GM23248 (cell line): ENCODE data around the gene GANC. TPM values are rescaled to one million over a fixed set of nuclear protein-coding genes. Genes with fewer than 3 reads are reported as not detected.

Experiments used
- DNase-seq: peaks from one replicate; pipeline ENCODE4 v3.0.0-alpha.2; 2015
- H2AFZ ChIP-seq: fragments of 200-600 bp; sonication (generic); 2 replicates; pipeline ENCODE4 v1.6.1; 2016; ENCODE audit warnings: antibody characterized with exemption
- H3F3A ChIP-seq: fragments of 200-600 bp; sonication (generic); 2 replicates; pipeline ENCODE4 v1.6.1; 2016; ENCODE audit warnings: mild to moderate bottlenecking, antibody characterized with exemption, mixed run types; ENCODE audit not compliant: insufficient read depth
- H3K27ac ChIP-seq: fragments of 200-600 bp; sonication (generic); 2 replicates; pipeline ENCODE4 v1.5.1; 2016; ENCODE audit warnings: mild to moderate bottlenecking
- H3K27me3 ChIP-seq: fragments of 200-600 bp; sonication (generic); replicated peaks from 2 replicates; pipeline ENCODE4 v1.6.1; 2016; ENCODE audit warnings: mild to moderate bottlenecking; ENCODE audit not compliant: insufficient read depth
- H3K36me3 ChIP-seq: fragments of 200-600 bp; sonication (generic); 2 replicates; pipeline ENCODE4 v1.6.1; 2016; ENCODE audit warnings: low read depth, mild to moderate bottlenecking
- H3K4me1 ChIP-seq: fragments of 200-600 bp; sonication (generic); 2 replicates; pipeline ENCODE4 v1.6.1; 2016; ENCODE audit warnings: mild to moderate bottlenecking; ENCODE audit not compliant: insufficient read depth
- H3K4me2 ChIP-seq: fragments of 200-600 bp; sonication (generic); one replicate; pipeline ENCODE4 v1.6.1; 2016; ENCODE audit warnings: mild to moderate bottlenecking; ENCODE audit not compliant: unreplicated experiment
- H3K4me3 ChIP-seq: fragments of 200-600 bp; sonication (generic); 2 replicates; pipeline ENCODE4 v1.5.1; 2016; ENCODE audit warnings: mild to moderate bottlenecking
- H3K79me2 ChIP-seq: fragments of 200-600 bp; sonication (generic); 2 replicates; pipeline ENCODE4 v1.6.1; 2016; ENCODE audit warnings: mild to moderate bottlenecking; ENCODE audit not compliant: insufficient read depth
- H3K9ac ChIP-seq: fragments of 200-600 bp; sonication (generic); 2 replicates; pipeline ENCODE4 v1.6.1; 2016; ENCODE audit warnings: mild to moderate bottlenecking
- H3K9me2 ChIP-seq: fragments of 200-600 bp; sonication (generic); 2 replicates; pipeline ENCODE4 v1.6.1; 2016; ENCODE audit warnings: mixed run types, mild to moderate bottlenecking, moderate library complexity; ENCODE audit not compliant: insufficient read depth
- H3K9me3 ChIP-seq: fragments of 200-600 bp; sonication (generic); one replicate; pipeline ENCODE4 v1.6.1; 2017; ENCODE audit warnings: low read depth
- H4K20me1 ChIP-seq: fragments of 200-600 bp; sonication (generic); 2 replicates; pipeline ENCODE4 v1.6.0; 2016; ENCODE audit not compliant: insufficient read depth
- EZH2 ChIP-seq: fragments of 200-600 bp; sonication (generic); IDR thresholded peaks from 2 replicates; pipeline ENCODE4 v1.6.1; 2018; ENCODE audit warnings: antibody characterized with exemption, mild to moderate bottlenecking; ENCODE audit not compliant: insufficient read depth, poor library complexity, severe bottlenecking
- EZH2phosphoT487 ChIP-seq: fragments of 200-600 bp; sonication (generic); IDR thresholded peaks from 2 replicates; pipeline ENCODE4 v1.6.1; 2018; ENCODE audit warnings: antibody characterized with exemption, moderate library complexity, mild to moderate bottlenecking, low read depth; ENCODE audit not compliant: insufficient read depth
- WGBS, 2 experiments: methylation state at CpG; one replicate each; pipeline ENCODE4 v1.1.6; 2015 to 2017; ENCODE audit warnings: low lambda C conversion rate in 2 of 2, low coverage in 1 of 2; ENCODE audit errors: missing lambda C conversion rate in 2 of 2; 5-methylcytosine and 5-hydroxymethylcytosine counted together
- in situ Hi-C: fragments of 300-500 bp; cut with MboI; formaldehyde crosslinking; loops from 2 replicates; pipeline ENCODE4 v1.15.0; 2020
- polyA plus RNA-seq: library from polyadenylated mRNA; unstranded; fragments of >200 nt; fragmentation: Nextera tagmentation; extraction: Ambion mirVana; gene quantifications from 2 replicates; pipeline ENCODE4 v1.2.1, GENCODE V29; 2016
- total RNA-seq: library from RNA; depleted of rRNA; stranded (reverse); fragments of >200 nt; shearing (Covaris generic); gene quantifications from 2 replicates; pipeline ENCODE4 v1.2.3, GENCODE V29; 2014; rRNA removed

GANC gene
- total and polyA plus RNA-seq, 2 experiments from 2014 or later = 21.4 to 26.8 TPM

DNA sequence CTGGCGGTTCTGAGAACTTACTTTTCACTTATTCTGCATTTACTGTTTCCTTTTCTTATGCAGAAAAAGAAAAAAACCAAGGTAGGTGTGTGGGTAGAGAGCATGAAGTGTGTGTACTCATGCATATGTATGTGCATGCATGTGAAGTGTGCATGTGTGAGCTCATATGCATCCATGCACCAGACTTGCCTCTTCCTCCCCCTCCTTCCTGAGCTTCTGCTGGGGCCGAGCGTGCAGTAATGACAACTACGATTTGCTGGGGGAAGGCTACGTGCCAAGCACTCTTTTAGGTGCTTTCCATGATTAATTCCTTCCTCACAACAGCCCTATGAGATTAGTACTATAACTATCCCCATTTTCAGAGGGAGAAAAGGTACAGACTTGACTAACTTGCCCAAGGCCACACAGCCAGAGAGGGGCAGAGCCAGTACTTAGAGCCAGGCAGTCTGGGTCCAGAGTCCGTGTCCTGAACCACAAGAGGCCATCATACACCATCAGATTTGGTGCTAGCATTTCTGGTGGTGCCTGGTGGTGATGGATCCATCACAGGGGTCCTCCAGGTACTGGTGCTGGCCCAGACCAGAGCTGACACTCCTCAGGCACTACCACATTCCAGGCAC, 133.0 kb downstream of the GANC start:
- Histone ChIP-seq H3F3A (no peaks in the 10 kb centered on the region), H3K9me3 (no peaks in the 10 kb centered on the region), H3K9me2 (no peaks in the 10 kb centered on the region), H4K20me1 (no peaks in the 10 kb centered on the region), H3K9ac (no peak overlapping the region), H2AFZ (no peak overlapping the region), H3K36me3 (no peaks in the 10 kb centered on the region; the same call in 1 of the 2 replicates), H3K27ac (no peak overlapping the region), H3K4me3 (no peak overlapping the region), H3K4me2 (no peak overlapping the region), H3K79me2 (no peaks in the 10 kb centered on the region), H3K27me3 (no peaks in the 10 kb centered on the region), H3K4me1 (no peaks in the 10 kb centered on the region)
- in situ Hi-C loops = no loop called here
- TF ChIP-seq EZH2 = no peak
- no peak for TF ChIP-seq EZH2phosphoT487
- no peak for DNase-seq
- WGBS, 2 experiments = 63 to 69% methylated on average over 6 of the region's 6 CpGs

Other genes with a start within 250 kb of the GANC start
- not detected in 2 replicates for gene PLA2G4D, start 178.6 kb upstream of the GANC start, total RNA-seq
- not detected in 2 replicates for gene PLA2G4D, start 178.6 kb upstream of the GANC start, polyA plus RNA-seq
- not detected in 2 replicates for gene PLA2G4F, start 116.6 kb upstream of the GANC start, total RNA-seq
- gene PLA2G4F, start 116.6 kb upstream of the GANC start, polyA plus RNA-seq = not detected in 2 replicates
- gene VPS39, start 64.9 kb upstream of the GANC start, total RNA-seq = 49.3 and 57.8 TPM in 2 replicates
- gene VPS39, start 64.9 kb upstream of the GANC start, polyA plus RNA-seq = 33.0 and 33.4 TPM in 2 replicates
- 64.6 and 83.2 TPM in 2 replicates for gene TMEM87A, start 232 bp downstream of the GANC start, total RNA-seq
- gene TMEM87A, start 232 bp downstream of the GANC start, polyA plus RNA-seq = 63.8 and 66.1 TPM in 2 replicates
- 5.7 and 8.6 TPM in 2 replicates for gene CAPN3, start 86.3 kb downstream of the GANC start, total RNA-seq
- 1.8 and 2.2 TPM in 2 replicates for gene CAPN3, start 86.3 kb downstream of the GANC start, polyA plus RNA-seq
- 35.7 and 37.8 TPM in 2 replicates for gene ZNF106, start 217.9 kb downstream of the GANC start, total RNA-seq
- gene ZNF106, start 217.9 kb downstream of the GANC start, polyA plus RNA-seq = 43.8 and 44.5 TPM in 2 replicates
- gene SNAP23, start 222.4 kb downstream of the GANC start, total RNA-seq = 47.4 and 57.0 TPM in 2 replicates
- 58.2 and 61.7 TPM in 2 replicates for gene SNAP23, start 222.4 kb downstream of the GANC start, polyA plus RNA-seq